ENCODE data around the gene PPFIA4.
A peak's percentile ranks its signal among the peaks of the same experiment; 100 is the strongest.

The PPFIA4 gene

DNA sequence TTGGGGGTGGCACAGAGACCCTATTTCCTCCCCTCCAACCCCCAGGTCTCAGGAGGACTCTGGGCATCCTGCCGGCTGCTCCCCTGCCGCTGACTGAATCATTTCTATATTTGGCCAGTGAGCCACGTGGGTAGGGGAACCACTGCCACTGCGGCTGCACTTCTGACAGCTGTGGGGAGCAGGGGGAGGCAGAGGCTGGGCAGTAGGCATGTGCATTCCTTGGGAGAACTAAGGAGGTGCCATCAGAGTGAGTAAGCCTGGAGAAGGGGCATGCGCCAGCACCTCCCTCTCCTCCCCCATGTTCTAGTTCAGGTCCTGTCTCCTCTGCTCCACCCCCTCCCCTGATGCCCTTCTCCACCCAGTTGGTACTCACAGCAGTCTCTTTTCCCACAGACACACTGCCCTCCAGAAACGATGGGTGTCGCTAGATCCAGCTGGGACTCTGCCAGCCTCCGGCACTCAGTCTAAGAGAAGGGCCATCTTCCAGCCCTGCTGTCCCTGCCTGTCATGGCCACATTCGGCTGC is 12.0 kb downstream of the PPFIA4 start:
- FAIRE-seq (peak; percentile 83), DNase-seq (ENCODE audit: insufficient read length, low spot score) (peak; percentile 24)

DNA sequence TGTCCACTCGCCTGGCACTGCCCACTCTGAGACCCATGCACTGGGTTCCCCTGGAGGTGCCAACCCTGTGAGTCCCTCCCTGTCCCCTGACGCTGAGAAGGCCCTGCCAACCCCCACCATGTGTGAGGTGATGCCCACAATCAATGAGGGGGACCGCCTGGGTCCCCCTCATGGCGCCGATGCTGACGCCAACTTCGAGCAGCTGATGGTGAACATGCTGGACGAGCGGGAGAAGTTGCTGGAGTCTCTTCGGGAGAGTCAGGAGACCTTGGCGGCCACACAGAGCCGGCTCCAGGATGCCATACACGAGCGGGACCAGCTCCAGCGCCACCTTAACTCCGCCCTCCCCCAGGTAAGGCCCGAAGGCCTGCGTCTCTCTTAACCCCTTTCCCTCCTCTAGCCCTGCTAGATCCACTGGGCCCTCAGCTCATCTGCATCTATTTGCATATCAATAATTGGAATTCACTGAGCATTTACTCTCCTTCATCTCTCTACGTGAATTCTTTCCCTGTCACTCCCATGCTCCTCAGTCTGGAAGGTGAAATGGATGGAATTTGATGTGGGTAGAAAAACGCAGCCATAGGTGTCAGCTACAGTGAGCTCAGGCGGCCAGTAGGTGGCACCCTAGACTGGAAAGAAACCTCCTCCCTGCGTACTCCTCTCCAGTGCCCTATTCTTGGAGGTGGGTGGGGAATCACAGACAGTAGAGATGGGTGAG is 12.8 kb downstream of the PPFIA4 start:
- FAIRE-seq (peak; percentile 91), DNase-seq (ENCODE audit: insufficient read length, low spot score) (peak; percentile 62)
- TF ChIP-seq POU2F2 (IDR thresholded peaks at IDR 0.05; ENCODE audit: low read depth, low read length) (no peak), POLR2AphosphoS5 (IDR thresholded peaks at IDR 0.05; ENCODE audit: low read depth, low read length) (no peak), SPI1 (IDR thresholded peaks at IDR 0.05; ENCODE audit: low read depth, low read length) (no peak), TAF1 (IDR thresholded peaks at IDR 0.05; ENCODE audit: low read depth, low read length) (no peak), PAX5 (IDR thresholded peaks at IDR 0.05; ENCODE audit: insufficient read depth, low read length, severe bottlenecking) (no peak)

More for the DNA sequence above, 12.0 kb downstream of the PPFIA4 start:
- no peak for TF ChIP-seq PAX5 (IDR thresholded peaks at IDR 0.05; ENCODE audit: insufficient read depth, low read length, severe bottlenecking)
- no peak for TF ChIP-seq TAF1 (IDR thresholded peaks at IDR 0.05; ENCODE audit: low read depth, low read length)

DNA sequence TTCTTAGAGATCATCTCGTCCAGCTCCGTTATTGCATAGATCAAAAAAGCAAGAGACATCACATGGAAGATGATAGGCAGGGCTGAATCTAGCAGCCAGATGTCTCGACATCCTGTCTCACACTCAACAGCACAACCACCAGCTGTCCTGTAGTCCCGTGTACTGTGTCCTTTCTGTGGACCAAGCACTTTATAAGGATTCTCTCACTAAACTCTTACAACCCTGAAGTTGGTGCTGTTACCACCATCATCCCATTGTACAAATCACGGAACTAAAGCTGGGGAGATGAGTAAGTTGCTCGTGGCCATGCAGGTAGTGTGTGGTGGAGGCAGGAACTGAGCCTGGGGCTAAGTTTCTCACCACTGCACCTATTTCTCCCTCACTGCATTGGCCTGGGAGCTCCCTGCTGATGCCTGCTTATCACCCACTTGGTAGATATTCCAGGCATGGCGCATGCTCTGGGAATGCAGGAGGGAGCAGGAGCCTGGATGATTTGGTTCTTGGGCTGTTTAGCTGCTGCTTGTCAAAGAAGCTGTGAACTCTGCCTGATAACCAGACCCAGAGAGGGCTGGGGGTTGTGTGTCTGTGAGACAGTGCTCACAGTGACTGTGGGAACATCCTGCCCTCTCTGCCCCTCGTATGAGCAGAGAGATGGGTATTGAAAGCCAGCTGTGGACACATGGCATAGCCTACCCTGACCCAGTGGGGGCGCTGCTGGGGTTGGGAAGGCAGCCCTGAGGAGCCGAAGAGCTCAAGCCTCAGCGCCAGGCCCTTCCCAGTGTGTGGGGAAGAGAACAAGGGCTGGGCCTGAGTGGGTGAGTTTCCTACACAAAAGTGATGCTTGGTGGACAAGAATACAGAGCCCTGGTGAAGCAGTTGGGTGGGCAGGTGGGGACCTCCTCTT is 13.6 kb downstream of the PPFIA4 start:
- TF ChIP-seq POU2F2 (IDR thresholded peaks at IDR 0.05; ENCODE audit: low read depth, low read length) (no peak), PAX5 (IDR thresholded peaks at IDR 0.05; ENCODE audit: insufficient read depth, low read length, severe bottlenecking) (no peak), POLR2A (IDR thresholded peaks at IDR 0.05; ENCODE audit: low read depth, low read length) (no peak)
- FAIRE-seq (no peak), DNase-seq (ENCODE audit: insufficient read length, low spot score) (no peak)

DNA sequence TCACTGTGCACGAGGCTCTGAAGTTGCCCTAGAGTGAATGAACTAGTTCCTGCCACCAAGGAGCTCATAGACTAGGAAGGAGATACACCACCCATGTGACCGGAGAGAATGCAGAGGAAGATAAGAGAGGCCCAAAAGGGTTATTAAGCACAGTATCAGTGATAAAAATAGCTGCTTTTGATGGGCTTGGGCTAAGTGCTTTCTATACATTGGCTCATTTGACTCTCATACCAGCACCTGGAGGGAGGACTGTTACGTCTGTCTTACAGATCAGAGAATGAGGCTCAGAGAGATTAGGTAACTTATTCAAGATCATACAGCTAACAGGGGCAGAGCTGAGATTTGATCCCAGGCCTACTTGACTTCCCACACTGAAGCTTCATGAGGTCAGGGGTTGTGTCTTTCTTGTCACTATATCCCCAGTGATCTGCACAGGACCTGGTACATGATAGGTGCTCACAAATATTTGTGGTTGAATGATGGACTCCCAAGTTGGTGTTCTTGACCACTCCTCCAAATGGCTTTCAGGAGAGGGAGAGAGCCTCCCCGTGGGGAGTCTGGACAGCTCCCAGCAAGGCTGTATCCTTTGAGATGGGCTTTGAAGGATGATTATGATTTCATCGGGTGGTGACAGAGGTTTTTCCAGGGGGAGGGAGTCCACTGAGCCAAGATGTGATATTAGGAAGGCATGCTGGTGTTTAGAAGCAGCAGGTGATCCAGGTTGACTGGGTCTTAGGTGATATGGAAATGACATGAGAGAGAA is 14.4 kb downstream of the PPFIA4 start:
- DNase-seq (ENCODE audit: insufficient read length, low spot score), result no peak
- FAIRE-seq, result no peak
- TF ChIP-seq POU2F2 (IDR thresholded peaks at IDR 0.05; ENCODE audit: low read depth, low read length), result no peak
- no peak for TF ChIP-seq SPI1 (IDR thresholded peaks at IDR 0.05; ENCODE audit: low read depth, low read length)
- no peak for TF ChIP-seq POLR2AphosphoS5 (IDR thresholded peaks at IDR 0.05; ENCODE audit: low read depth, low read length)
- no peak for TF ChIP-seq PAX5 (IDR thresholded peaks at IDR 0.05; ENCODE audit: insufficient read depth, low read length, severe bottlenecking)
- TF ChIP-seq TAF1 (IDR thresholded peaks at IDR 0.05; ENCODE audit: low read depth, low read length), result no peak
- TF ChIP-seq POLR2A (IDR thresholded peaks at IDR 0.05; ENCODE audit: low read depth, low read length), result no peak

DNA sequence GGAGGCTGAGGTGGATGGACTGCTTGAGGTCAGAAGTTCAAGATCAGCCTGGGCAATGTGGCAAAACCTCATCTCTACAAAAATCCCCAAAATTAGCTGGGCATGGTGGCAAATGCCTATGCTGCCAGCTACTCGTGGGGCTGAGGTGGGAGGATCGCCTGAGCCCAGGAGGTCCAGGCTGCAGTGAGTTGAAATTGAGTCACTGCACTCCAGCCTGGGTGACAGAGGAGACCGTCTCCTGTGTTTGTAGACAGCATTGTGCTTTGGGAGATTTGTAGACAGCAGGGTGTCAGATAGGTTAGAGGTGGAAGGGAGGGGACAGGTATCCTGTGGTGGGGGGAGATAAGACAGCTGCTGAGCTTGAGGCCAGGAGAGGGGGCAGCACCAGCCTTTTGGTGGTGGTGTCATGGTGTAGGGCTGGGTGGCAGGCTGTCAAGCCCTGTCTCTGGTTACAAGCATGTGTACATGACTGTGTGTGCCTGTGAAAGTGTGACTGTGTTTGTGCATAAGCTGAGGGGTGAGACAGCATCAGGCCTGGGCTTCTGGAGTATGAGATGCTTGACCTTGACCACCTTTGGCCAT is 15.2 kb downstream of the PPFIA4 start:
- no peak for FAIRE-seq
- TF ChIP-seq SPI1 (IDR thresholded peaks at IDR 0.05; ENCODE audit: low read depth, low read length) (no peak), TAF1 (IDR thresholded peaks at IDR 0.05; ENCODE audit: low read depth, low read length) (no peak), POLR2AphosphoS5 (IDR thresholded peaks at IDR 0.05; ENCODE audit: low read depth, low read length) (no peak), POLR2A (IDR thresholded peaks at IDR 0.05; ENCODE audit: low read depth, low read length) (no peak), POU2F2 (IDR thresholded peaks at IDR 0.05; ENCODE audit: low read depth, low read length) (no peak), PAX5 (IDR thresholded peaks at IDR 0.05; ENCODE audit: insufficient read depth, low read length, severe bottlenecking) (no peak)
- DNase-seq (ENCODE audit: insufficient read length, low spot score), result no peak

DNA sequence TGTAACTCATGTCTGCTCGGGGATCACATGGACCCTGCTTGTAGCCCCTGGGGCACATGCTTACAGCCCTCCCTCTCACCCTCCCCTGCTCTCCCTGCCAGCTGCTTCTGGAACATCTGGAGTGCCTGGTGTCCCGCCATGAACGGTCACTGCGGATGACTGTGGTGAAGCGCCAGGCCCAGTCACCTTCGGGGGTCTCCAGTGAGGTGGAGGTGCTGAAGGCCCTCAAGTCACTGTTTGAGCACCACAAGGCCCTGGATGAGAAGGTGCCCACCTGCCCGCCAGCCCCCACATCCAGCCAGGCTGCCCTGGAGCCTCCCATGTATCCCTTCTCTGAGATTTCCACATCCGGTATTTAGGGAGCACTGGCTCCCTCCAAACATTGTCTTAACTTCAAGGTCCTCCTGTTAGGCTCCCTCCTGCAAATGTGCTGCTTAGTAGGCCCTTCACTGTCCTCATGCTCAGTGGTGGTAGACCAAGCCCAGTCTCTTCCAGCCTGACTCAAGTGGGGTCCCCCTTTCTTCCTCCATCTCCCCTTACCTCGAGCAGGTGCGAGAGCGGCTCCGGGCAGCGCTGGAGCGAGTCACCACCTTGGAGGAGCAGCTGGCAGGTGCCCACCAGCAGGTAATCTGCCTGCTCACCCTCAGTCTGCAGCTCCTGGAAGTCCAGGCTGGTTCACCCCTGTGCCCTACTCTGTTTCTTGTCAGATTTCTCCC is 17.7 kb downstream of the PPFIA4 start:
- FAIRE-seq (no peak), DNase-seq (ENCODE audit: insufficient read length, low spot score) (no peak)
- TF ChIP-seq TAF1 (IDR thresholded peaks at IDR 0.05; ENCODE audit: low read depth, low read length) (no peak), POLR2A (IDR thresholded peaks at IDR 0.05; ENCODE audit: low read depth, low read length) (no peak), POU2F2 (IDR thresholded peaks at IDR 0.05; ENCODE audit: low read depth, low read length) (no peak), PAX5 (IDR thresholded peaks at IDR 0.05; ENCODE audit: insufficient read depth, low read length, severe bottlenecking) (no peak), POLR2AphosphoS5 (IDR thresholded peaks at IDR 0.05; ENCODE audit: low read depth, low read length) (no peak), SPI1 (IDR thresholded peaks at IDR 0.05; ENCODE audit: low read depth, low read length) (no peak)

DNA sequence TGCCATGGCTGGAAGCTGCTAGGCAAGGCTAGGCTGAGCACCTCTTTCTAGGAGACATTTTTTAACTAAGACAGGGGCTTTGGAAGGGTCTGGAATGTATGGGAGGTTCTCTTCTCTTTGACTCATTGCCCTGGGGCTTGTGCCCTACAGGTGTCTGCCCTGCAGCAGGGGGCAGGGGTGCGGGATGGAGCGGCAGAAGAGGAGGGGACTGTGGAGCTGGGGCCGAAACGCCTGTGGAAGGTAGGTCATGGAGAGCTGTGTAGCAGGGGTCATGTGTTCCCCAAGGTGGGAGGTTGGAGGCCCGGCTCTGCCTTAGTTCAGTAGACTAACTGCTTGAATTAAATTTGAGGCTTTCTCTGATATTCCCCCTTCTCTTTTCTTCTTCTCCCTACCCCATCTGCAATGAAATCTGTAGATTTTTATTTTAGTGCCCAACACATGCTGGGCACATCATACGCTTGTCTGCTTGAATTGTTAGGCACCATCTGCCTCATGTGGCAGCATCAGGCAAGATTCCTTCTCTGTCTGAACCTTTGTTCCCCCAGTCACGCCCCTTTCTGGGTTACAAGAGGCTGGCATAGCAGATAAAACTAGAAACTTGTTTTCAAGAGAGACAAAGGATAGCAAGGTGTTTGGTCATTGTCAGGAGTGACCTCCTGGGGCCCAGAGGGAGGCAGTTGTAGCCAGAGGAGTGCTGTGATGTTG is 18.4 kb downstream of the PPFIA4 start:
- no peak for TF ChIP-seq POLR2AphosphoS5 (IDR thresholded peaks at IDR 0.05; ENCODE audit: low read depth, low read length)
- no peak for FAIRE-seq
- DNase-seq (ENCODE audit: insufficient read length, low spot score), result no peak

DNA sequence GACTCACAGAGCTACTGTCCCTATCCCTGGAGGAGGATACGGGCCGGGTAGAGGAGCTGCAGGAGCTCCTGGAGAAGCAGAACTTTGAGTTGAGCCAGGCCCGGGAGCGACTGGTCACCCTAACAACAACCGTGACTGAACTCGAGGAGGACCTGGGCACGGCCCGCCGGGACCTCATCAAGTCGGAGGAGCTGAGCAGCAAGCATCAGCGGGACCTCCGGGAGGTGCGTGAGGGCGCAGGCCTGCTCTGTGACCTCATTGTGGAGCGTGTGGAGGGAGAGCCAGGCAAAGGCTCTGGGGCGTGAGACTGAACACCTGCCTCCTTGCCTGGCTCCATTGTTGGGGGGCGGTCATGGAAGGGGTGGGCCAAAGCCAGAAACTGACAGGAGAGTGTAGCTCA is 19.0 kb downstream of the PPFIA4 start:
- DNase-seq (ENCODE audit: insufficient read length, low spot score) (no peak), FAIRE-seq (no peak)
- TF ChIP-seq POLR2AphosphoS5 (IDR thresholded peaks at IDR 0.05; ENCODE audit: low read depth, low read length) (no peak), TAF1 (IDR thresholded peaks at IDR 0.05; ENCODE audit: low read depth, low read length) (no peak), POLR2A (IDR thresholded peaks at IDR 0.05; ENCODE audit: low read depth, low read length) (no peak), POU2F2 (IDR thresholded peaks at IDR 0.05; ENCODE audit: low read depth, low read length) (no peak), PAX5 (IDR thresholded peaks at IDR 0.05; ENCODE audit: insufficient read depth, low read length, severe bottlenecking) (no peak), SPI1 (IDR thresholded peaks at IDR 0.05; ENCODE audit: low read depth, low read length) (no peak)
